ENCODE data around the gene CACNG3. TPM values are rescaled to one million over a fixed set of nuclear protein-coding genes. Genes with fewer than 3 reads are reported as not detected.

Gene CACNG3
- total RNA-seq: not detected

GRCh38 chr16:24255456-24256371 is at the start of gene CACNG3:
Gene CACNG3 (plus strand): TSS chr16:24256335. CDS start chr16:24256755, 420 bp downstream.
- H3K9me3 ChIP-seq: no peaks in the 10 kb centered on the region
- TF ChIP-seq POLR2A (IDR thresholded peaks at IDR 0.05): no peak
- no peak for TF ChIP-seq POLR2AphosphoS5 (IDR thresholded peaks at IDR 0.05)
- TF ChIP-seq EP300 (IDR thresholded peaks at IDR 0.05; ENCODE audit: low read depth): no peak
- TF ChIP-seq, protein P1, sequence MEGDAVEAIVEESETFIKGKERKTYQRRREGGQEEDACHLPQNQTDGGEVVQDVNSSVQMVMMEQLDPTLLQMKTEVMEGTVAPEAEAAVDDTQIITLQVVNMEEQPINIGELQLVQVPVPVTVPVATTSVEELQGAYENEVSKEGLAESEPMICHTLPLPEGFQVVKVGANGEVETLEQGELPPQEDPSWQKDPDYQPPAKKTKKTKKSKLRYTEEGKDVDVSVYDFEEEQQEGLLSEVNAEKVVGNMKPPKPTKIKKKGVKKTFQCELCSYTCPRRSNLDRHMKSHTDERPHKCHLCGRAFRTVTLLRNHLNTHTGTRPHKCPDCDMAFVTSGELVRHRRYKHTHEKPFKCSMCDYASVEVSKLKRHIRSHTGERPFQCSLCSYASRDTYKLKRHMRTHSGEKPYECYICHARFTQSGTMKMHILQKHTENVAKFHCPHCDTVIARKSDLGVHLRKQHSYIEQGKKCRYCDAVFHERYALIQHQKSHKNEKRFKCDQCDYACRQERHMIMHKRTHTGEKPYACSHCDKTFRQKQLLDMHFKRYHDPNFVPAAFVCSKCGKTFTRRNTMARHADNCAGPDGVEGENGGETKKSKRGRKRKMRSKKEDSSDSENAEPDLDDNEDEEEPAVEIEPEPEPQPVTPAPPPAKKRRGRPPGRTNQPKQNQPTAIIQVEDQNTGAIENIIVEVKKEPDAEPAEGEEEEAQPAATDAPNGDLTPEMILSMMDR (IDR thresholded peaks at IDR 0.05): no peak
- no peaks in the 10 kb centered on the region for H3K36me3 ChIP-seq
- intact Hi-C loops (cut with DNase I; ENCODE audit: low total_unique reads) (no loop called here), in situ Hi-C loops (cut with MboI; ENCODE audit: low pct_ligation_motif_present in 1 of 4, low pct_unique_long_range_greater_than_20kb in 1 of 4, low sequenced_read_pairs in 3 of 4) (loop anchor here in 2 of 4 donors (25.0 kb wide), 2 partner anchors 193 to 518 kb away; no protein-coding TSS in a partner anchor)
- no peaks in the 10 kb centered on the region for H3K4me1 ChIP-seq
- H3K27me3 ChIP-seq: peaks cover 65% of the 10 kb centered on the region
- peak; percentile 9 for DNase-seq
- H3K27ac ChIP-seq: no peak within 1 kb of the TSS
- WGBS, 2 donors (ENCODE audit: low coverage in 1 of 2): 15% methylated on average over 54 of the region's 54 CpGs; no CpG with 5 or more reads in 1 of the 2 donors
- no peak within 1 kb of the TSS for H3K4me3 ChIP-seq

DNA sequence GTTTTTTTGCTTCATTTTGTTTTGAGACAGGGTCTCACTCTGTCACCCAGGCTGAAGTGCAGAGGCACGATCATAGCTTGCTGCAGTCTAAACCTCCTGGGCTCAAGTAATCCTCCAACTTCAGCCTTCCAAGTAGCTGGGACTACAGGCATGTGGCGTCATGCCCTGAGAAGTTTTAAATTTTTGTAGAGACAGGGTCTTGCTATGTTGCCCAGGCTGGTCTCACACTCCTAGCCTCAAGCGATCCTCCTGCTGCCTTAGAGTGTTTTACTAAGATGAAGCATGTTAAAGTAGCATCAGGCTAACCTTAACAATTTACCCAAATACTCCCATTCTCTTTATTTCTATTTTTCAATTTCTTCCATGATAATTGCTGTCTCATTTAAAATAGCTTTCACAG is 49.2 kb upstream of the CACNG3 start:
- intact Hi-C loops (cut with DNase I; ENCODE audit: low total_unique reads): no loop called here

GRCh38 chr16:24208710-24209109 is 47.4 kb upstream of the CACNG3 start:
- DNase-seq: no peak
- no peak overlapping the region for H3K4me3 ChIP-seq
- in situ Hi-C loops (cut with MboI; ENCODE audit: low pct_ligation_motif_present in 1 of 4, low pct_unique_long_range_greater_than_20kb in 1 of 4, low sequenced_read_pairs in 3 of 4) (no loop called here), intact Hi-C loops (cut with DNase I; ENCODE audit: low total_unique reads) (no loop called here)
- H3K9me3 ChIP-seq: no peaks in the 10 kb centered on the region
- no peaks in the 10 kb centered on the region for H3K27me3 ChIP-seq
- peak overlapping the region in 1 of 4 donors; percentile 12 for H3K27ac ChIP-seq
- 57 to 64% methylated on average over 2 to 5 of the region's 5 CpGs for WGBS, 2 donors (ENCODE audit: low coverage in 1 of 2)
- H3K36me3 ChIP-seq: no peaks in the 10 kb centered on the region
- TF ChIP-seq EP300 (IDR thresholded peaks at IDR 0.05; ENCODE audit: low read depth) (no peak), POLR2AphosphoS5 (IDR thresholded peaks at IDR 0.05) (no peak), POLR2A (IDR thresholded peaks at IDR 0.05) (no peak)
- TF ChIP-seq, protein P1 (IDR thresholded peaks at IDR 0.05): no peak
- no peaks in the 10 kb centered on the region for H3K4me1 ChIP-seq

More for the DNA sequence above, 49.2 kb upstream of the CACNG3 start:
- H3K36me3 ChIP-seq: no peaks in the 10 kb centered on the region
- no peaks in the 10 kb centered on the region for H3K4me1 ChIP-seq
- no peak overlapping the region for H3K27ac ChIP-seq
- WGBS, 2 donors (ENCODE audit: low coverage in 1 of 2): 83% methylated on average over 3 of the region's 3 CpGs; no CpG with 5 or more reads in 1 of the 2 donors
- no peak overlapping the region for H3K4me3 ChIP-seq
- in situ Hi-C loops (cut with MboI; ENCODE audit: low pct_ligation_motif_present in 1 of 4, low pct_unique_long_range_greater_than_20kb in 1 of 4, low sequenced_read_pairs in 3 of 4): no loop called here
- DNase-seq: no peak
- no peaks in the 10 kb centered on the region for H3K9me3 ChIP-seq
- H3K27me3 ChIP-seq: no peaks in the 10 kb centered on the region
- TF ChIP-seq EP300 (IDR thresholded peaks at IDR 0.05; ENCODE audit: low read depth): no peak
- TF ChIP-seq, protein P1 (IDR thresholded peaks at IDR 0.05): no peak
- no peak for TF ChIP-seq POLR2A (IDR thresholded peaks at IDR 0.05)
- TF ChIP-seq POLR2AphosphoS5 (IDR thresholded peaks at IDR 0.05): no peak

DNA sequence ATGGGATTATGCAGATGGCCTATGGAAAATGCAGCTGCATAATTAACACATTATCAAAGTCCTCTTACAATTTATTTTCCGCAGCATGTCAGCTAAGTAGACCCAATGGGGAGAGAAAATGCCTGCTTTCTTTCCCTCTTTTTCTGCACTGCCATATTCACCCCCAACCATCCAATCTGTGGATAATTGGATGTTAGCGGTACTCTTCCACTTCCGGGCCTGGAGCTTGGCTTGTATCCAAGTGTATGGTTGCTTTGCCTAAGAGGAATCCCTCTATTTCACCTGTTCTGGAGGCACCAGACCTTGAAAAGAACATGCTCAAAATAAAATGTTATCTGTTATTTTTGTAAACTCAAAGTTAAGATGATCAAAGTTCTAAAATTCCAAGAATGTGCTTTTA is 41.1 kb upstream of the CACNG3 start:
- in situ Hi-C loops (cut with MboI; ENCODE audit: low pct_ligation_motif_present in 1 of 4, low pct_unique_long_range_greater_than_20kb in 1 of 4, low sequenced_read_pairs in 3 of 4): no loop called here

More for the DNA sequence above, 41.1 kb upstream of the CACNG3 start:
- no peaks in the 10 kb centered on the region for H3K36me3 ChIP-seq
- H3K27ac ChIP-seq: no peak overlapping the region
- no peak for DNase-seq
- TF ChIP-seq, protein P1 (IDR thresholded peaks at IDR 0.05): no peak
- TF ChIP-seq EP300 (IDR thresholded peaks at IDR 0.05; ENCODE audit: low read depth): no peak
- TF ChIP-seq POLR2A (IDR thresholded peaks at IDR 0.05): no peak
- no peak for TF ChIP-seq POLR2AphosphoS5 (IDR thresholded peaks at IDR 0.05)
- no peaks in the 10 kb centered on the region for H3K4me1 ChIP-seq
- WGBS, 2 donors (ENCODE audit: low coverage in 1 of 2): 71 to 85% methylated on average over 2 to 3 of the region's 3 CpGs
- no peak overlapping the region for H3K4me3 ChIP-seq
- intact Hi-C loops (cut with DNase I; ENCODE audit: low total_unique reads): no loop called here
- H3K9me3 ChIP-seq: no peaks in the 10 kb centered on the region
- no peaks in the 10 kb centered on the region for H3K27me3 ChIP-seq

Measured in transverse colon (tissue), 4 donors.